ENCODE measurements around the gene KIF20B. TPM values are rescaled to one million over a fixed set of nuclear protein-coding genes. Genes with fewer than 3 reads are reported as not detected.
A peak's percentile ranks its signal among the peaks of the same experiment; 100 is the strongest.
"Not testable (repeated sequence)": the region's sequence is repeated elsewhere in the genome, so short reads cannot be mapped to it uniquely, and the experiment has no call there.

KIF20B gene
- polyA plus RNA-seq, 1 donor = 8.2 TPM

DNA sequence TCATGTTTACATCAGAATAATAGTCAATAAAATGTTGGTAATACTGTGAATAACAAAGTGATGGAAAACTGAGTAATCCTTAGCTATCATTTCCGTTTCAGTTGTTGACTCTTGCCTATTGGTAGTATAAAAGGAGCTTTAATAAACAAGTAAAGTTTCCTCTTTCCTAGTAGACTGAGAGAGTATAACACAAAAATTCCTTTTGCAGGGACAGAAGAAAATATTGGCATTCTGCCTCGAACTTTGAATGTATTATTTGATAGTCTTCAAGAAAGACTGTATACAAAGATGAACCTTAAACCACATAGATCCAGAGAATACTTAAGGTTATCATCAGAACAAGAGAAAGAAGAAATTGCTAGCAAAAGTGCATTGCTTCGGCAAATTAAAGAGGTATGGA is 9.4 kb downstream of the KIF20B start:
- Histone ChIP-seq H3K27ac (ENCODE audit: low read length) (no peak overlapping the region), H3K36me3 (ENCODE audit: control insufficient read depth, insufficient read depth, low read length) (no peaks in the 10 kb centered on the region), H3K9me3 (ENCODE audit: control insufficient read depth, low read depth, low read length) (no peaks in the 10 kb centered on the region), H3K27me3 (ENCODE audit: control insufficient read depth, insufficient read depth, low read length) (no peaks in the 10 kb centered on the region), H3K4me3 (ENCODE audit: low read length) (no peak overlapping the region), H3K4me1 (ENCODE audit: control insufficient read depth, insufficient read depth, low read length) (no peaks in the 10 kb centered on the region)
- no peak for DNase-seq
- WGBS (ENCODE audit: insufficient coverage, low lambda C conversion rate) = 100% methylated on average over 2 of the region's 3 CpGs

DNA sequence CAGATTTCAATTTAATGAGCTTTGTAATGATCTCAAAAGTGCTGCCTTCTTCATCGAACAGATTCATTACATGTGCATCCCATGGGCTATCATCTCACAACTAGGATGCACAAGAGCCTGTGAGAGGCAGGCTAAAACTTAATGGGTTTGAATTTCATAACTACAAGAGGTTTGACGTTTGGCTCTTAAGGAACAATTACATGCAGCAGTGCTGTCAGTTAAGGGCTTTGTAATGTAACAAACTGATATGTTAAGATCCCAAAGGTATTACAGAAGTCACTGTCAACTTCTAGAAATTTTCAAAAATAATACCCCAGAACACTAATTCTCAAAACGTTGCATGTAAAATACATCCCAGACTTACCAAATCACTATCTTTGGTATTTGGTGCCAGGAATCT is 33.2 kb downstream of the KIF20B start:
- DNase-seq = no peak
- Histone ChIP-seq H3K9me3 (ENCODE audit: control insufficient read depth, low read depth, low read length) (no peaks in the 10 kb centered on the region), H3K36me3 (ENCODE audit: control insufficient read depth, insufficient read depth, low read length) (no peaks in the 10 kb centered on the region), H3K4me1 (ENCODE audit: control insufficient read depth, insufficient read depth, low read length) (no peaks in the 10 kb centered on the region), H3K27ac (ENCODE audit: low read length) (no peak overlapping the region), H3K4me3 (ENCODE audit: low read length) (no peak overlapping the region), H3K27me3 (ENCODE audit: control insufficient read depth, insufficient read depth, low read length) (no peaks in the 10 kb centered on the region)
- no CpG with 5 or more reads among the region's 3 CpGs for WGBS (ENCODE audit: insufficient coverage, low lambda C conversion rate)

DNA sequence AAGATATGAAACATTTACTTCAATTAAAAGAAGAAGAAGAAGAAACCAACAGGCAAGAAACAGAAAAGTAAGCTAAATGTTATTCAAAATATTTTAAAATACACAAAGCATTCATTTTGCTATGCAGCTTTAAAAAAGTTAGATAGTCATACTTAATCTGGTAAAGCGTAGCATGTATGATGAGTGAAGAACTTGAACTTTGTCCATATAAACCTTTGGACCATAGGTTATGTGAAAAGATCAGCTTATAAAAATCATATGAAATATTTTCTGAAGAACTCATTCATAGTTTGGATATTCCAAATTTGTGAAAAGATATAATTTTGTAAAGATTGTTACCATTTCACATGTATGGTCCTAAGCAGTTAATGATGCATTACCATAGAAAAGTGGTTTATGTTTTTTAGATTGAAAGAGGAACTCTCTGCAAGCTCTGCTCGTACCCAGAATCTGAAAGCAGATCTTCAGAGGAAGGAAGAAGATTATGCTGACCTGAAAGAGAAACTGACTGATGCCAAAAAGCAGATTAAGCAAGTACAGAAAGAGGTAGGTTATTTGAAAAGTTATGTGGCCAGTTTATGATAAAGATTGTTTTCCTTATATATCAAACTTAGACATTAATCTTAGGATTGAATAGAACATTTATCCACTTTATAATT is 37.3 kb downstream of the KIF20B start:
- Histone ChIP-seq H3K9me3 (ENCODE audit: control insufficient read depth, low read depth, low read length) (no peaks in the 10 kb centered on the region), H3K27ac (ENCODE audit: low read length) (no peak overlapping the region), H3K4me1 (ENCODE audit: control insufficient read depth, insufficient read depth, low read length) (no peaks in the 10 kb centered on the region), H3K27me3 (ENCODE audit: control insufficient read depth, insufficient read depth, low read length) (no peaks in the 10 kb centered on the region), H3K36me3 (ENCODE audit: control insufficient read depth, insufficient read depth, low read length) (peaks cover 4% of the 10 kb centered on the region), H3K4me3 (ENCODE audit: low read length) (no peak overlapping the region)
- peak in 1 of 2 donors; percentile 43 for DNase-seq
- WGBS (ENCODE audit: insufficient coverage, low lambda C conversion rate) = 52% methylated on average over 2 of the region's 2 CpGs

DNA sequence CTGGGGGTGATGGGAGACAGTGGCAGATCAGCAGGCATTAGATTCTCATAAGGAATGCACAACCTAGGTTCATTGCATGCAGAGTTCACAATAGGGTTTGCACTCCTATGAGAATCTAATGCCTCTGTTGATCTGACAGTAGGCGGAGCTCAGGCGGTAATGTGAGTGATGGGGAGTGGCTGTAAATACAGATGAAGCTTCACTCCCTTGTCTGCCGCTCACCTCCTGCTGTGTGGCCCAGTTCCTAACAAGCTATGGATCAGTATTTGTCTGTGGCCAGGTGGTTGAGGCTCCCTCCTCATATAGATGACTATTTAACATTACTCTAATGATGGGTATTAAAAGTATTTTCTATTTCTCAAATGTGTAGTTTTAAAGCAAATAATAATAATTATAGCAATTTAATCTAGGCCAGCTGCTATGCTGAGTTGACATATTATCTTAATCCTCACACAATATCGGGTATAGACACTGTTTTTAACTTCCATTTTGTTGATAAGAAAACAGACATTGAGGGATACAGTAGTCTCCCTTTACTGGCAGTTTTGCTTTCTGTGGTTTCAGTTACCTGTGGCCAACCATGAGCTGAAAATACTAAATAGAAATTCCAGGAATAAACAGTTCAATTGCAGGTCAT is 39.9 kb downstream of the KIF20B start:
- H3K4me3 ChIP-seq (ENCODE audit: low read length) = no peak overlapping the region
- no peak overlapping the region for H3K27ac ChIP-seq (ENCODE audit: low read length)
- H3K36me3 ChIP-seq (ENCODE audit: control insufficient read depth, insufficient read depth, low read length) = peaks cover 7% of the 10 kb centered on the region
- no peak for DNase-seq
- no CpG with 5 or more reads among the region's 4 CpGs for WGBS (ENCODE audit: insufficient coverage, low lambda C conversion rate)
- no peaks in the 10 kb centered on the region for H3K4me1 ChIP-seq (ENCODE audit: control insufficient read depth, insufficient read depth, low read length)
- no peaks in the 10 kb centered on the region for H3K27me3 ChIP-seq (ENCODE audit: control insufficient read depth, insufficient read depth, low read length)
- H3K9me3 ChIP-seq (ENCODE audit: control insufficient read depth, low read depth, low read length) = no peaks in the 10 kb centered on the region

DNA sequence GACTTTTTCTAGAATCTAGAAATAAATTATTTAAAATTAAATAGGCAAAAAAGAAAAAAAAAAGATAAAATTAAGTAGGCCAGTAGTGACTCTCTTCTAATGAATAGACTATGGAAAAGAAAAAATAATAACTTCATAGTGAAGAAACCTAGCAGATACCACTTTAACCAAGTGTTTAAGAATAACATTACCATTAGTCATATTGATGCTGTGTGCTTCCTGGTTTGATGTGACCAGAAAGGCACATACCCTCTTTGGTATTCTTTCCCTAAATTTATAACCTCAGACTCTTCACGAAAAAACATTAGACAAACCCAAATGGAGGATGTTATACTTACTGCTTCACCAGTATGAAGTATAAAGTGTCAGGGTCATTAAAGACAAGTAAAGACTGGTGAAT is 42.6 kb downstream of the KIF20B start:
- Histone ChIP-seq H3K9me3 (ENCODE audit: control insufficient read depth, low read depth, low read length) (no peaks in the 10 kb centered on the region), H3K4me1 (ENCODE audit: control insufficient read depth, insufficient read depth, low read length) (no peaks in the 10 kb centered on the region), H3K27me3 (ENCODE audit: control insufficient read depth, insufficient read depth, low read length) (no peaks in the 10 kb centered on the region), H3K36me3 (ENCODE audit: control insufficient read depth, insufficient read depth, low read length) (peaks cover 11% of the 10 kb centered on the region), H3K27ac (ENCODE audit: low read length) (no peak overlapping the region), H3K4me3 (ENCODE audit: low read length) (no peak overlapping the region)
- 75% methylated on average over 1 of the region's 1 CpG for WGBS (ENCODE audit: insufficient coverage, low lambda C conversion rate)
- DNase-seq = no peak

DNA sequence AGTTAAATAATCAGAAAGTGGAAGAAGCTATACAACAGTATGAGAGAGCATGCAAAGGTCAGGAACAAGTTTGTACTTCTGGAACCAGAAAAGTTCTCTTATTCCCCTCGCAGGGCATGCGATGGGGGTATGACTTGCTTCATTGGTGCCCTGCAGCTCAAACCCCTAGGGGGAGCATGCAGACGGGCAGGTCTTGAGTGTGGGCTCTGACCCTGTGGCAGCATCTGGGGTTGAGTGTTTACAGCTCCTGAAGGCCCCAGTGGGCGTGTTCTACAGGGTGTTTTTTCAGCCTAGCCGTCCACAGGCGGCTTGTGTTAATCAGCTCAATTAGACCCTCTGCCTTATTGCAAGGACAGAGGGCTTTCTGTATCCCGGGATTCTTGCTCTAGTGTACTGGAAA is 44.5 kb downstream of the KIF20B start:
- H3K4me1 ChIP-seq (ENCODE audit: control insufficient read depth, insufficient read depth, low read length) = no peaks in the 10 kb centered on the region
- no peak overlapping the region for H3K27ac ChIP-seq (ENCODE audit: low read length)
- peaks cover 8% of the 10 kb centered on the region for H3K36me3 ChIP-seq (ENCODE audit: control insufficient read depth, insufficient read depth, low read length)
- no peaks in the 10 kb centered on the region for H3K9me3 ChIP-seq (ENCODE audit: control insufficient read depth, low read depth, low read length)
- no peak overlapping the region for H3K4me3 ChIP-seq (ENCODE audit: low read length)
- peak in 1 of 2 donors; percentile 9 for DNase-seq
- WGBS (ENCODE audit: insufficient coverage, low lambda C conversion rate) = no CpG with 5 or more reads among the region's 7 CpGs
- no peaks in the 10 kb centered on the region for H3K27me3 ChIP-seq (ENCODE audit: control insufficient read depth, insufficient read depth, low read length)

DNA sequence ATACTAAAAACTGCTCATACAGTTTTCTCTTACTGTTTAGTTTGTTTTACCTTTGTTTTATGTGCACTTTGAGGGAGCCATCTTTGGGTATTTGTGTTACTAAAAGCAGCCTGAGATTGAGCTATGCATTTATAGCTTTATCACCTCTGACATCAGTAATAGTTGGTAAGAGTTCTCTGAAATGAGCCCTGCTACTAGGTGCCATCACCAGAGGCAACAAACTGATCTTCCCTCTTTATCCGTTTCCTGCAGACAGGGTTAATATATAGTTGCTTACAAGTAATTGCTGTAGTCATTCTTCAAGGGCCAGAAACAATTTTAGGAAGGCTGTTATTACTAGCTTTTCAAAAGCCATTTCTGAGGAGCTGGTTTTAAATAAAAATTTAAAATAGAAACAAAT is 49.1 kb downstream of the KIF20B start:
- H3K27ac ChIP-seq (ENCODE audit: low read length) = no peak overlapping the region
- DNase-seq = no peak
- WGBS (ENCODE audit: insufficient coverage, low lambda C conversion rate) = no CpG with 5 or more reads among the region's 1 CpG

DNA sequence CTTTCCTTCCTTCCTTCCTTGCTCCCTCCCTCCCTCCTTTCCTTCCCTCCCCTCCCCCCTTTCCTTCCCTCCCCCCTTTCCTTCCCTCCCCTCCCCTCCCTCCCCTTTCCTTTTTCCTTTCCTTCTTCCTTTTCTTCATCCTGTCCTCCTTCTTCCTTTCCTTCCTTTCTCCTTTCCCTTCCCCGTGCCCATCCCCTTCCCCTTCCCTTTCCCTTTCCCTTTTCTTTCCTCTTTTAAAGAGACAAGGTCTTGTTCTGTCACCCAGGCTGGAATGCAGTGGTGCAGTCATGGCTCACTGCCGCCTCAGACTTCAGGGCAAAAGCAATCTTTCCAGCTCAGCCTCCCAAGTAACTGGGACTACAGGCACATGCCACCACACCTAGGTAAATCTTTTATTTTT is 54.0 kb downstream of the KIF20B start:
- WGBS (ENCODE audit: insufficient coverage, low lambda C conversion rate) = 83% methylated on average over 1 of the region's 2 CpGs
- Histone ChIP-seq H3K27ac (ENCODE audit: low read length) (no peak overlapping the region), H3K27me3 (ENCODE audit: control insufficient read depth, insufficient read depth, low read length) (no peaks in the 10 kb centered on the region), H3K9me3 (ENCODE audit: control insufficient read depth, low read depth, low read length) (no peaks in the 10 kb centered on the region), H3K4me1 (ENCODE audit: control insufficient read depth, insufficient read depth, low read length) (no peaks in the 10 kb centered on the region), H3K4me3 (ENCODE audit: low read length) (no peak overlapping the region), H3K36me3 (ENCODE audit: control insufficient read depth, insufficient read depth, low read length) (peaks cover under 1% of the 10 kb centered on the region)
- DNase-seq = no peak

More for the DNA sequence above, 49.1 kb downstream of the KIF20B start:
- Histone ChIP-seq H3K36me3 (ENCODE audit: control insufficient read depth, insufficient read depth, low read length) (peaks cover 8% of the 10 kb centered on the region), H3K4me3 (ENCODE audit: low read length) (no peak overlapping the region), H3K4me1 (ENCODE audit: control insufficient read depth, insufficient read depth, low read length) (no peaks in the 10 kb centered on the region), H3K27me3 (ENCODE audit: control insufficient read depth, insufficient read depth, low read length) (no peaks in the 10 kb centered on the region), H3K9me3 (ENCODE audit: control insufficient read depth, low read depth, low read length) (no peaks in the 10 kb centered on the region)

DNA sequence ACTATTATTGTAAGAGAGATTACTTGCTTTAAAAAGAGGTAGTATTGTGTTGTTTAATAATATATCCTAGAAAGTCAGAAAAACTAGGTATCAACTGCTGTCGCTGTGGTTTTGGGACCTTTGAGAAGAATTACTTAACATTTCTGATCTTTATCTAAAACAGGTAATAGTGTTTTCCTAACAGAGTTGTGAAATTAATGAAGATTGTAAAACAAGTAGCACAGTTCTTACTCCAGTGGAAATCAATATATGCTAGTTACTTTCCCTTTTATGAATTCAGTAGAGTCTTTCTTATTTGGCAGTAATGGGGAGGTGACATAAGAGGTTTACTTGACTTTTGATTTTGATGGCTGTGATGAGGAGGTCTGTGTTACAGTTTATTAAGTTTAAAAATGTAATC is 58.1 kb downstream of the KIF20B start:
- WGBS (ENCODE audit: insufficient coverage, low lambda C conversion rate) = 88% methylated on average over 1 of the region's 1 CpG

DNA sequence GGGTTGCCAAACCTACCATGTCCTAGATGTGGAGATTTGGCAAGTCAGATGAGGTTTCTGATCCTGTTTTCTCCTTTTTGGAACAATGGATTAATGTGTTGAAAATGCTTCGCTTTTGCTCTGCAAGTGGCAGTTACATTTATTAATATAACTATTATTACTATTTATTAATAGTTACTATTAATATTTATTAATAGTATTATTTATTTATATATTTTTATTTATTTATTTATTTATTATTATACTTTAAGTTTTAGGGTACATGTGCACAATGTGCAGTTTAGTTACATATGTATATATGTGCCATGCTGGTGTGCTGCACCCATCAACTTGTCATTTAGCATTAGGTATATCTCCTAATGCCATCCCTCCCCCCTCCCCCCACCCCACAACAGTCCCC is 62.3 kb downstream of the KIF20B start:
- whole genome bisulfite sequencing (ENCODE audit: insufficient coverage, low lambda C conversion rate) = no CpG with 5 or more reads among the region's 1 CpG
- not testable (repeated sequence) for H3K4me1 ChIP-seq (ENCODE audit: control insufficient read depth, insufficient read depth, low read length); H3K27me3 ChIP-seq (ENCODE audit: control insufficient read depth, insufficient read depth, low read length)

More for the DNA sequence above, 58.1 kb downstream of the KIF20B start:
- no peaks in the 10 kb centered on the region for H3K27me3 ChIP-seq (ENCODE audit: control insufficient read depth, insufficient read depth, low read length)
- H3K27ac ChIP-seq (ENCODE audit: low read length) = no peak overlapping the region
- no peaks in the 10 kb centered on the region for H3K9me3 ChIP-seq (ENCODE audit: control insufficient read depth, low read depth, low read length)
- peaks cover 14% of the 10 kb centered on the region for H3K36me3 ChIP-seq (ENCODE audit: control insufficient read depth, insufficient read depth, low read length)
- no peak for DNase-seq
- H3K4me3 ChIP-seq (ENCODE audit: low read length) = no peak overlapping the region
- no peaks in the 10 kb centered on the region for H3K4me1 ChIP-seq (ENCODE audit: control insufficient read depth, insufficient read depth, low read length)

DNA sequence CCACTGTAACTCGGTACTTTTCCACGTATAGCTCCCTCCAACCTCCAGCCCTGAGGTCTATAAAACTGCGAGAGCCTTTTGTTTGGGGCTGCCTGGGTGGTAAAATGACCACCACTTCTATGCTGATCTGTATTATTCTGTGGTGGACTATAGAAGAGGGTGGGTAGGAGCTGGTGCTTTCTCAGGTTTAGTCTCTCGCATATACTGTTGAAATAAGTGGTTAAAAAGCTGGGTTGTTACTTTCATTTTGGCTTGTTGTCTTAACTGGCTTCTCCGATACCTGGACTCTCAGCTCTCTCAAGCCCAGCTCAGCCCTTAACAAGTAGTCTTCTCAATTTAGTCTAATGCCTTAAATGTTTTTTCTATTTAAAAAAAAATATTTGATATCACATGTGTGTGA is 70.3 kb downstream of the KIF20B start:
- no peak for DNase-seq
- Histone ChIP-seq H3K4me1 (ENCODE audit: control insufficient read depth, insufficient read depth, low read length) (no peaks in the 10 kb centered on the region), H3K9me3 (ENCODE audit: control insufficient read depth, low read depth, low read length) (no peaks in the 10 kb centered on the region), H3K36me3 (ENCODE audit: control insufficient read depth, insufficient read depth, low read length) (peaks cover 12% of the 10 kb centered on the region), H3K27ac (ENCODE audit: low read length) (no peak overlapping the region), H3K27me3 (ENCODE audit: control insufficient read depth, insufficient read depth, low read length) (no peaks in the 10 kb centered on the region), H3K4me3 (ENCODE audit: low read length) (no peak overlapping the region)
- WGBS (ENCODE audit: insufficient coverage, low lambda C conversion rate) = 100% methylated on average over 2 of the region's 5 CpGs

More for the DNA sequence above, 62.3 kb downstream of the KIF20B start:
- not testable (repeated sequence) for DNase-seq; H3K4me3 ChIP-seq (ENCODE audit: low read length); H3K9me3 ChIP-seq (ENCODE audit: control insufficient read depth, low read depth, low read length); H3K27ac ChIP-seq (ENCODE audit: low read length)
- H3K36me3 ChIP-seq (ENCODE audit: control insufficient read depth, insufficient read depth, low read length) = peaks cover 16% of the 10 kb centered on the region

All from large intestine (tissue), 3 donors.